Esophagus (tissue), 2 donors: Measurements from ENCODE around the gene CLN5. TPM values are rescaled to one million over a fixed set of nuclear protein-coding genes. Genes with fewer than 3 reads are reported as not detected.

Source experiments
- H3K27ac ChIP-seq, 2 donors: one replicate each; pipeline ENCODE4 v1.5.1; 2013; ENCODE audit warnings: low read depth in 2 of 2, mild to moderate bottlenecking in 2 of 2, inconsistent platforms in 1 of 2, low read length in 1 of 2, moderate library complexity in 1 of 2
- H3K27me3 ChIP-seq, 2 donors: one replicate each; pipeline ENCODE4 v1.6.1; 2013; ENCODE audit warnings: low read length in 2 of 2, control low read depth in 1 of 2, mild to moderate bottlenecking in 1 of 2; ENCODE audit not compliant: insufficient read depth in 2 of 2, control insufficient read depth in 1 of 2
- H3K36me3 ChIP-seq, 2 donors: one replicate each; pipeline ENCODE4 v1.6.1; 2013; ENCODE audit warnings: low read length in 1 of 2; ENCODE audit not compliant: control insufficient read depth in 2 of 2, insufficient read depth in 2 of 2
- H3K4me1 ChIP-seq, 2 donors: one replicate each; pipeline ENCODE4 v1.6.1; 2013; ENCODE audit warnings: low read length in 1 of 2; ENCODE audit not compliant: control insufficient read depth in 2 of 2, insufficient read depth in 2 of 2
- H3K4me3 ChIP-seq, 2 donors: one replicate each; pipeline ENCODE4 v1.5.1; 2013; ENCODE audit warnings: low read length in 2 of 2, mild to moderate bottlenecking in 2 of 2, low read depth in 1 of 2, moderate library complexity in 1 of 2
- H3K9me3 ChIP-seq, 2 donors: one replicate each; pipeline ENCODE4 v1.6.1; 2013; ENCODE audit warnings: mild to moderate bottlenecking in 2 of 2, low read depth in 1 of 2, low read length in 1 of 2, moderate library complexity in 1 of 2; ENCODE audit not compliant: control insufficient read depth in 2 of 2, insufficient read depth in 1 of 2
- WGBS, 2 donors: extraction: QIAGEN DNeasy Blood & Tissue Kit; methylation state at CpG; one replicate each; pipeline ENCODE4 v1.1.7; 2013; 5-methylcytosine and 5-hydroxymethylcytosine counted together
- polyA plus RNA-seq, 2 donors: library from polyadenylated mRNA; stranded (reverse); fragments of 200-250 nt; gene quantifications; one replicate each; pipeline ENCODE4 v1.2.3, GENCODE V29; 2013
- donor health status: healthy with polysubstance abuse.
- donor health status: Bipolar disorder and iron deficiency.

The CLN5 gene
- polyA plus RNA-seq, 2 donors, result 6.1 to 7.4 TPM

GRCh38 chr13:77013853-77014542, 22.1 kb downstream of the CLN5 start:
- Histone ChIP-seq H3K9me3 (no peaks in the 10 kb centered on the region), H3K36me3 (peaks cover 13% of the 10 kb centered on the region in 2 donors), H3K4me3 (no peak overlapping the region), H3K27ac (no peak overlapping the region), H3K4me1 (no peaks in the 10 kb centered on the region), H3K27me3 (no peaks in the 10 kb centered on the region)
- WGBS, 2 donors, result 72 to 80% methylated on average over 2 of the region's 2 CpGs

DNA sequence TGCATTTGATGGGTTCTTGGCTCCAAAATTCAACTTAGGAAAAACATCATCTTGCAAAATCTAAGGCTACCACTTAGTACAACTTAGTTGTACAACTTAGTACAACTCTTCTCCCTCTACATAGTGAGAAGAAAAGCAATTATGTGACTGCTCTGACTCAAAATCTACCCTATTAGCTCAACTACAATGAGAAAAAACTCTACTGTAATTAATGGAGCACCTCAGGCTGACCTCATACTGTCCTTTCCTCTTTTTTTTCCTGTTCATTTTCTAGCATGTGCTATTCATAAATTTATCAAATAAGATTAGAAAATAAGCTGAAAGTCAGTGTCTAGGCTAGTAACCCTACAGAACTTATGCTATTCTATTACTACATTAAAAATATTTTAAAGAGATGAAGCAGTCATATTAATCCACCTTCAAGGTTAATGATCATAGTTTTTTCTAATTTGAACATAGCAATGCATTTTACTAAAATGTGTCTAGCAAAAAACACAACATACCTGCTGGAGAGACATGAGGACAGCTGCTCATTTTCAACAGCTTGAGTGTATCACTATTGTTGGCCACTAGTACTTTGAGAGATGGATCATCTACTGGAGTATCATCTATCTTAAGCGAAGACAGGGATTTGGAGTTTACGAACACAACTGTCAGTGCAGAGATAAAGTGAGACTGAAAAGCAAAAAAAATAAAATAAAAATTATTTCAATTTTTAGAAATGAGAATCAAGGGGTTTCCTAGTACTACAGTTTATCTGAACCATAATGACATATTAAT, 23.2 kb downstream of the CLN5 start:
- Histone ChIP-seq H3K27me3 (no peaks in the 10 kb centered on the region), H3K4me1 (no peaks in the 10 kb centered on the region), H3K36me3 (peaks cover 13% of the 10 kb centered on the region in 2 donors), H3K9me3 (no peaks in the 10 kb centered on the region), H3K27ac (no peak overlapping the region), H3K4me3 (no peak overlapping the region)
- 87 to 94% methylated on average over 2 of the region's 2 CpGs for WGBS, 2 donors

DNA sequence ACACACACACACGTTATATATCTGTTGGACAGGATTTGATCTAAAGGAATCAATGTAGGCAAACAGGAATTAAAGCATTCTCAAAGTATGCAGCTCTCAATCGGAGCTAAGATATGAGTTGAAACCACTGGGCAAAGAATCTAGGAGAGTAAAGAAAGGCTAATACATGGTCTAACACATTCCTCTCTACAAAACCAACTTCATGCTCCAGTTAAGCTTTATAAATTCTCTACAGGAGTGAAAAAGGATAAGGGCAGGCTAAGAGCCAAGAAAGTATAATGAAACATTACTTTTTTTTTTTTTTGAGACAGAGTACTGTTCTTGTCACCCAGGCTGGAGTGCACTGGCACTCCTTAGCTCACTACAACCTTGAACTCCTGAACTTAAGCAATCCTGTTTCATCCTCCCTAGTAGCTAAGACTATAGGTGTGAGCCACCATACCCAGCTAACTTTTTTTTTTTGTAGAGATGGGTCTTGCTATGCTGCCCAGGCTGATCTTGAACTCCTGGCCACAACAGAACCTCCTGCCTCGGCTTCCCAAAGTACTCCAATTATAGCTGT, 24.5 kb downstream of the CLN5 start:
- no peak overlapping the region for H3K4me3 ChIP-seq
- 67 to 68% methylated on average over 3 of the region's 3 CpGs for WGBS, 2 donors
- no peaks in the 10 kb centered on the region for H3K4me1 ChIP-seq
- H3K9me3 ChIP-seq, result no peaks in the 10 kb centered on the region
- H3K27me3 ChIP-seq, result no peaks in the 10 kb centered on the region
- H3K36me3 ChIP-seq, result peaks cover 7% of the 10 kb centered on the region in 2 donors
- H3K27ac ChIP-seq, result peak overlapping the region in 1 of 2 donors; percentile 37

DNA sequence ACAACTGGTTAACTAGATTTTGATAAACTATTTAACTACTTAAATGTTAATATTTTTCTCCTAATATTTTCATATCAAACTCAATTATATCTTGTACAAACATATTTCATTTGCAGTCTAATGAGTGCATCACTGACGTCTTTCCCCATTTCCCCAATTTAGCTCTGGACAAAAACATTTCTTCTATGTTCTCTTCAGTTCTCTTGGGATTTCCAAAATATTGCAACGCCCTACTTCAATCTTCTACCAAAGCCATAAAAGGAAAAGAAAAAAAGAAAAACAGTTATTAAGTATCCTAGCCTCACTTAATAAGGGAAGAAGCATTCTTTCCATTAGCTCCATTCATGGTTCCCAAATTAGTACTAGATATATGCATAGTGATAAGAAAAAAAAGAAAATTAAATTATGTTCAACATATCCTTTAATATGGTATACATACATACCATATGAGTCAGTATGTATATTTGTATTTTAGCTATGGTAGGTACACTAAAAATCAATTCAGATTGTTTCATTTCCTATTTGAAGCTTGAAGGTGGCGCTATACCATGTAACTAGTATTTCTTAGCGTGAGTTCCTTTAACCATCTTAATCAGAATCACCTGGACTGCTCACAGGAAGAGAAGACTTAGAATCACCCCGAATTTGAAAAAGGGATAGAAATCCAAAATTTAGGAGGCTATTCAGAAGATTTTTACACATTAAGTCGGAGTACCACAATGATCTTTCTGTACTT, 25.2 kb downstream of the CLN5 start:
- 88% methylated on average over 6 of the region's 6 CpGs for WGBS, 2 donors
- Histone ChIP-seq H3K4me1 (no peaks in the 10 kb centered on the region), H3K27me3 (no peaks in the 10 kb centered on the region), H3K27ac (no peak overlapping the region), H3K4me3 (no peak overlapping the region), H3K9me3 (no peaks in the 10 kb centered on the region), H3K36me3 (peaks cover 7% of the 10 kb centered on the region in 2 donors)

DNA sequence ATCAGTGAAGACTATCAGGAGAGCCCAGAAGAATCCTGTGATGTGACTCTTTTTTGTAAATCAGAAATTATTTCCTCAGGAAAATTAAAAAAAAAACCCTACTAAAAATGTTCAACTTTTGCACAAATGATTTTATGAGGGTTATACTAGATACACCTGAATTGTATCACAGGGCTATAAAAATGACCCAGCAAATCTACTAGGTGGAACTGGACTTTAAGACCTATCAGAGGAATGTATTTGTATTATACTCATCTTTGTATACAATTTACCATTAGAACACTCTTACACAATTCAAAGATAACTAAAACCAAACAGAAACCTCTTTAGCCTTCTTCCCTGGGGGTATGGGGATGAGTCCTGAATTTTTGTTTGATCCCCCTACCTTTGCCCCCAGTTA, 27.9 kb downstream of the CLN5 start:
- Histone ChIP-seq H3K4me3 (no peak overlapping the region), H3K36me3 (peaks cover 0 to 3% of the 10 kb centered on the region in 2 donors), H3K4me1 (peaks cover 0 to 3% of the 10 kb centered on the region in 2 donors), H3K27me3 (no peaks in the 10 kb centered on the region), H3K9me3 (no peaks in the 10 kb centered on the region), H3K27ac (no peak overlapping the region)

GRCh38 chr13:77022341-77022740, 30.5 kb downstream of the CLN5 start:
- Histone ChIP-seq H3K27me3 (no peaks in the 10 kb centered on the region), H3K9me3 (no peaks in the 10 kb centered on the region), H3K4me3 (no peak overlapping the region), H3K36me3 (peaks cover 0 to 3% of the 10 kb centered on the region in 2 donors), H3K27ac (peak overlapping the region in 1 of 2 donors; percentile 31), H3K4me1 (peaks cover 0 to 3% of the 10 kb centered on the region in 2 donors)
- 42 to 53% methylated on average over 3 of the region's 3 CpGs for WGBS, 2 donors

- Histone ChIP-seq H3K27ac (peak overlapping the region; percentile 99), H3K9me3 (no peaks in the 10 kb centered on the region), H3K4me3 (peak overlapping the region; percentile 81 to 95), H3K36me3 (peaks cover 0 to 3% of the 10 kb centered on the region in 2 donors), H3K27me3 (no peaks in the 10 kb centered on the region), H3K4me1 (peaks cover 0 to 3% of the 10 kb centered on the region in 2 donors)
- WGBS, 2 donors, result 0 to 1% methylated on average over 33 to 55 of the region's 62 CpGs
Measured at GRCh38 chr13:77026255-77026860, 34.5 kb downstream of the CLN5 start.

- Histone ChIP-seq H3K4me1 (peaks cover 0 to 3% of the 10 kb centered on the region in 2 donors), H3K9me3 (no peaks in the 10 kb centered on the region), H3K27me3 (no peaks in the 10 kb centered on the region), H3K27ac (peak within 1 kb of the TSS; percentile 99), H3K4me3 (peak within 1 kb of the TSS; percentile 81 to 95), H3K36me3 (peaks cover 0 to 3% of the 10 kb centered on the region in 2 donors)
- 0 to 1% methylated on average over 62 to 74 of the region's 74 CpGs for WGBS, 2 donors
Measured at GRCh38 chr13:77026861-77027621, 35.2 kb downstream of the CLN5 start, which contains the start of gene FBXL3. Gene FBXL3 (minus strand): TSS chr13:77027159. CDS start chr13:77021860, 5,299 bp downstream.
